Central memory CD8-positive, alpha-beta T cell (primary cell): ENCODE measurements around the gene PAX3.

Experiments
- ATAC-seq: fragments of 150-1000 bp; cut with Tn5 transposase; replicated peaks from 2 replicates; pipeline ENCODE4 v1.10.0; 2022; ENCODE audit warnings: mild to moderate bottlenecking, moderate FRiP score, moderate number of reproducible peaks; ENCODE audit not compliant: poor library complexity, severe bottlenecking; ENCODE audit errors: extremely low read depth
- DNase-seq, 2 donors: peaks; one replicate each; pipeline ENCODE4 v3.0.0; 2021; ENCODE audit warnings: low spot score in 2 of 2
- H3K27ac Mint-ChIP-seq: one replicate; pipeline ENCODE4 v1.8.0; 2022; ENCODE audit warnings: low read depth, mild to moderate bottlenecking, moderate library complexity, mixed read lengths
- H3K27me3 Mint-ChIP-seq: one replicate; pipeline ENCODE4 v1.8.0; 2022; ENCODE audit warnings: mixed read lengths
- H3K36me3 Mint-ChIP-seq: one replicate; pipeline ENCODE4 v1.8.0; 2022; ENCODE audit warnings: mild to moderate bottlenecking, moderate library complexity, mixed read lengths; ENCODE audit not compliant: insufficient read depth
- H3K4me1 Mint-ChIP-seq: one replicate; pipeline ENCODE4 v1.8.0; 2022; ENCODE audit warnings: mixed read lengths
- H3K4me3 Mint-ChIP-seq: one replicate; pipeline ENCODE4 v1.8.0; 2022; ENCODE audit warnings: mild to moderate bottlenecking, moderate library complexity, mixed read lengths
- H3K9me3 Mint-ChIP-seq: one replicate; pipeline ENCODE4 v1.8.0; 2022; ENCODE audit warnings: mixed read lengths

PAX3 gene

DNA sequence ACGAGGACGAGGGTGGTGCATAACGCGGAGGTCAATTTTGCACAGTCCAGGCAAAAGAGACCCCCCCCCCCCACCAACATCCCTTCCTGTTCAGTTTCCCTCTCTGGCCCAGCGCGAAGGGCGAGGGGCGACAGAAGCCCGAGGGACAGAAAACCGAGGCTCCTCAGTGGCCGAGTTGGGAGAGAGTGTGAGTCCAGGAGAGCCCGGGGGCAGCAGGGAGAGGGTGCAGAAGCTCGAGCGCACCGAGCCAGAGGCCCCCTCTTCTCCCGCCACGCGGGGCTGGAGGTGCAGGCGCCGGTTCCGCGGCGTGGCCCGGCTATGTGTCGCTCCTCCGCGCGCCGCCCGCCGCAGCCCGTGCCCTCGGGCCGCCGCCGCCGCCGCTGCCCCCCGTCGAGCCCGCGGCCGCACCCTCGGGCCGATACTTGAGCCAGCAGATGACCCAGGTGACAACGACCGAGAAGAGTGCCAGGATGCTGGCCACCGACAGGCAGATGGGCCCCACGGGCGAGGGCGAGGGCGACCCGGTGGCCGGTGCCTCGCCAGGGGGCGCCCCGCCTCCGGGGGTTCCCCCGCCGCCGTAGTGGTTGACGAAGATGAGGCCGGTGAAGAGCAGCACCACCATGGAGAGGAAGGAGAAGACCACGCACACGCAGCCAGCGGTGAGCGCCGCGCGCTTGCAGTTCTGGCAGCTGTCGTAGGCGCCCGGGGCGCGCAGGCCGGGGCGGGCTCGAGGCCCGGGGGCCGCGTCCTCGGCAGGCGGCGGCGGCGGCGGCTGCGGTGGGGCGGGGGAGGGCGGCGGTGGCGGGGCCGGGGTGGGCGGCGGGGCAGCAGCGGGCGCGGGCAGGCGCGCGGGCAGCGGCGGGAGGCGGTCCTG is 20.2 kb upstream of the PAX3 start:
- H3K27ac Mint-ChIP-seq: no peak overlapping the region
- peaks cover 68% of the 10 kb centered on the region for H3K27me3 Mint-ChIP-seq
- no peaks in the 10 kb centered on the region for H3K36me3 Mint-ChIP-seq
- peak overlapping the region; percentile 70 for H3K4me3 Mint-ChIP-seq
- no peaks in the 10 kb centered on the region for H3K9me3 Mint-ChIP-seq
- DNase-seq (no peak), ATAC-seq (peak; percentile 39)
- H3K4me1 Mint-ChIP-seq: peaks cover 6% of the 10 kb centered on the region

DNA sequence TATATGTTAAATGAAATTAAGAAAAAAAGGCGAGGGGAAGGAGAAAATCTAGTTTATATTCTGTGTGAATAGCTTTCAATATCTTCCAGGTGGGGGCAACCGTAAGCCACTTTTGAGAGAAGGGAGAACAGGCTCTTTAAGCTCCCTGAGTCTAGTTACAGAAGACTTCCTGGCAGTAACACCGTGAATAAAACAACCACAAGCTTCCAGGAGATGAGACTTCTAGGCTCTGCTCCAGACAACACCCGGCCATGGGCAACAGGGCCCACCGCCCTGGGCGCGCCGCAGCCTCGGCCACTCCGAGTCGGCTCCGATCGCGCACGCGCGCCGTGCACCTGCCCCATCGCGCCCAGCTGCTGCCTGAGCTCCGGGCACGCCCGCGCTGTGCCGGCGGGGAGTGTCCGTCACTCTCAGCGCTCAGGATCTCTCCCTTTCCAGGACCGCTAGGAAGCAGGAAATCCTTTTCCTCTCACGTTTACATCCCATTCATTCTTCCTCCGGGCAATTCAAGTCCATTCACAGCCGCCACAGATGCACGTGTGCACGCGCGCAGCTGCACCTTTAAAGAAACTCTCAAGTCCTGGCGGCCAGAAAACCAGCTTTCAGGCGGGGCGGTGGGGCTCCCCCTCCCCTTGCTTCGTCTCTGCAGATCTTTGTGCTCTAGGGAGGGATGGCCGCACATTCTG is 19.4 kb upstream of the PAX3 start:
- H3K36me3 Mint-ChIP-seq: no peaks in the 10 kb centered on the region
- no peaks in the 10 kb centered on the region for H3K9me3 Mint-ChIP-seq
- DNase-seq: no peak
- H3K27me3 Mint-ChIP-seq: peaks cover 76% of the 10 kb centered on the region
- H3K4me1 Mint-ChIP-seq: peaks cover 6% of the 10 kb centered on the region
- no peak overlapping the region for H3K27ac Mint-ChIP-seq
- ATAC-seq: peak; percentile 40
- peak overlapping the region; percentile 70 for H3K4me3 Mint-ChIP-seq

DNA sequence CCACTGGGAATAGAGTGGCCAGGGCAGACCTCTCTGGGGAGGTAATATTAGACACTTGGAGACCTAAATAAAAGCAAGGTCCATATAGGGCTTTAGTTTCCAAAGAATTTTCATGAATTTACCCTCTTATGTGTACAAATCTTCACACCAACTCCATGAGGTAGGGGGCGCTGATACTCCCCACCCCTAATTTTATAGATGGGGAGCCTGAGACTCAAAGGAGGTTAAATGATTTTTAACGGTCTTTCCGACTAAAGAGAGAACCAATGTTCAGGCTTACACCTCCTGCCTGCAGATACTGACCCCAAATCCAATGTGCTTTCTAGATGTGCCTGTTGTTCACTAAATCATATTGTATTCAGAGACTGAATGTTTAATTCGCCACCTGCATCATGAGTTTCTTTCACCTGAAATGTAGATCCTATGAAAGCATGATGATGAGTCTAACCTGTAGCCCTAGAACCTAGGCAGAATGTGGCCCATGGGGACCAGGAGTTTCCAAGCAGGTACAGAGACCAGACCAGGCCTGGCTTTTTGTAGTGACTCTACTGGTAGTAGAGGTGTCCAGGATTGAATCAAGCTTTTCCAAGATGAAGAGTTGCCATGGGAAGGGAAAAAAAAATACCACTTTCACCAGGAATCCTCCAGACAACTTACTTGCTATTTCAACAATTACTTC is 16.8 kb upstream of the PAX3 start:
- H3K27me3 Mint-ChIP-seq: peaks cover 79% of the 10 kb centered on the region
- DNase-seq (no peak), ATAC-seq (no peak)
- peaks cover 6% of the 10 kb centered on the region for H3K36me3 Mint-ChIP-seq
- H3K4me3 Mint-ChIP-seq: no peak overlapping the region
- H3K4me1 Mint-ChIP-seq: peaks cover 6% of the 10 kb centered on the region
- H3K27ac Mint-ChIP-seq: no peak overlapping the region
- no peaks in the 10 kb centered on the region for H3K9me3 Mint-ChIP-seq

DNA sequence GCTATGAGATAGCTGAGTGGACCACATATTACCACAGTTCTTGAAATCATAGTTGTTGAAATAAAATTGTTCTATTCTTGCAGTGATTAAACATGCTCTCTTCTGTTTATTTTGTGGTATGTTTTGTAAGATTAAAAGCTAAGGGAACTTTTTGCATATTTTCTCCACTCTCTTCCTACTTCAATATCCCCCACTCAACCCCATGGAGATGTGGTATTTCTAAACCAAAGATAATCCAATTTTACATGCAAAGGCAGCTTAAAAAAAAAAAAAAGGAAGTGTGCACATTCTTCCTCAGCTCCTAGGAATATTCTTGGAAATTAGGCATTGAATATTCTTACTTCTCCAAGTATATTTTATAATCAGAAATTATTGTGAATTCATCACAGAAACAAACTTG is 15.0 kb upstream of the PAX3 start:
- ATAC-seq: no peak
- Mint-ChIP-seq H3K36me3 (peaks cover 8% of the 10 kb centered on the region), H3K4me1 (peaks cover 6% of the 10 kb centered on the region), H3K27me3 (peaks cover 94% of the 10 kb centered on the region), H3K4me3 (no peak overlapping the region), H3K9me3 (no peaks in the 10 kb centered on the region), H3K27ac (no peak overlapping the region)
- no peak for DNase-seq

DNA sequence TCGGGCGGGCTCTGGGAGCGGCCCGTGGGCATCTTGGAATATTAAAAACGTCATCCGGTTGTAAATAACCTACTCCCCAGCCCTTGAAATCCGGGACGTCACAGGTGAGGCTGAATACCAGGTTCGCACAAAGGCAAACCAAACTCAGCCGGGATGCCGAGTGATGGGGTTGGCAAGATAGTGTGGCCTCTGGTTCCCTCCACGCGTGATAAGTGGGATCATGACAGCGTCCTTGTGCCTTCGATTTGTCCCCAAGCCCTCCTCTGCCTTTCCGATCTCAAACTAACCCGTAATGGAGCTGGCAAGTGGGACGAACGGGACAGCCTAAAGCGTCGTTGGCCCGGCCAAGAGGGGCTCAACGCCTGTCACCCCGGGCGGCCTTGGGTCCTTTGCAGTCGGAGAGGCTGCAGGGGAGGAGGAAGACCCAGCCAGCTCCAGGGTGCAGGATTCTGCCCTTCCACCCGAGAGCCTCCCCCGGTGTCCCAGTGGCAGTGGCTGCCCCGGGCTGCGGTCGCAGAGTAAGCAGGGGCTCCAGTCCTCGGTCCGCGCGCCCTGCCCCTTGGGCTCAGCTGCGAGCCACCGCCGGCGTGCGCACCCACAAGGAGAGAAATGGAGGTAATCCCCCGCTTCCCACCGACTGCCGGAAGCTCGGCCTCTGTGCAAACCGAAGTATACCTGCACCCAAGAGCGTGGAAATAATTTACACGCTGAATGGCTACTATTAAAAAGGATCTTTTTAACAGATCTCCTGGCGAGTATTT is 13.4 kb upstream of the PAX3 start:
- H3K4me1 Mint-ChIP-seq: peaks cover 6% of the 10 kb centered on the region
- H3K4me3 Mint-ChIP-seq: no peak overlapping the region
- peaks cover 100% of the 10 kb centered on the region for H3K27me3 Mint-ChIP-seq
- no peak overlapping the region for H3K27ac Mint-ChIP-seq
- no peaks in the 10 kb centered on the region for H3K9me3 Mint-ChIP-seq
- H3K36me3 Mint-ChIP-seq: peaks cover 8% of the 10 kb centered on the region
- ATAC-seq (no peak), DNase-seq (no peak)

DNA sequence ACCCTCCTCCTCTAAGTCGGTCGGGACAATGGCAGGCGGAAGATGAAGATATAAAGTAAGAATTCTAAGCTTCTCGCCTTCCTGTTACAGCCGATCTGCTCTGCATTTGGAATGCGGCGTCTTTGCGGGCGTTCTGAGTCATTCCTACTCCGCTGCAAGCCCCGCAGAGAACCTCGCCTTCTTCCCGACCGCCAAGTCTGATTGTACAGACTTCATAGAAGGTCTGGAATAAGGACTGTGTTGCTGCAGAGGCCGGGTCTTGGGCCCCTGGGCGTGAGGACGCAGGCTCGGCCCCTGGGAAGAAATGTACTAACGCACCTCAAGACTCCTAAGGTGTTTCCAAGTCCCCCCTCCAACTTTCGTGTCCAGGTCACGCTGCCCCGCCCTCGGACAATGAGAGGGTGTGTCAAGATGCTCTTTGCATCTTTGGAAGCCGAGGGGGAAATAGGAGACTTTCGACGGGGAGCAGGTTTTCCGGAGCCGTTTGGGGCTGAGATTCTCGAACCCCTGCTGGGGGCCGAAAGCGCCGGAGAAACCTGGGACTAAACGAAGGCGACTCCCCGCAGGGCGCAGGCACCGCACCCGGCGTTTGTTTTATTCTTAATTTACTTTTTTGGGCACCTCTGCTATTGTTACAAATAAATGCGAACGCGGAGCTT is 12.7 kb upstream of the PAX3 start:
- H3K4me1 Mint-ChIP-seq: peaks cover 10% of the 10 kb centered on the region
- no peak for DNase-seq
- no peak overlapping the region for H3K27ac Mint-ChIP-seq
- no peaks in the 10 kb centered on the region for H3K9me3 Mint-ChIP-seq
- H3K27me3 Mint-ChIP-seq: peaks cover 100% of the 10 kb centered on the region
- peaks cover 10% of the 10 kb centered on the region for H3K36me3 Mint-ChIP-seq
- no peak overlapping the region for H3K4me3 Mint-ChIP-seq
- no peak for ATAC-seq

DNA sequence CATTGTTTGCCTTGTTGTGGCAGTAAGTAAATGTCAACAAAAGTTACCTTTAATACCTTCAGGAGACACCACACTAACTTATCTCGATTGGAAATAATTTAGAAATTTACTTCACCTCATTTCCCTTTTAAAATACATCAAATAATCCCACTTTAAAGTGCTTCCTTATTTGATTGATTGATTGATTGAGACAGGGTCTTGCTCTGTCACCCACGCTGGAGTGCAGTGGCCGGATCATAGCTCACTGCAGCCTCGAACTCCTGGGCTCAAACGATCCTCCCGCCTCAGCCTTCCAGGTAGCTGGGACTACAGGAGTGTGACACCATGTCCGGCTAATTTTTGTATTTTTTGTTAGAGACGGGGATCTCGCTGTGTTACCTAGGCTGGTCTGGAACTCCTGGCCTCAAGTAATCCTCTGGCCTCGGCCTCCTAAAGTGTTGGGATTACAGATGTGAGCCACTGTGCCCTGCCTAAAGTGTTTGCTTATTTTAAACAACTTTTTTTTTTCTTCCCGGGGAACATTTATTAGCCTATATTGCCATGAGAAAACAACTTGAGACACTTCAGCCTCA is 12.0 kb upstream of the PAX3 start:
- Mint-ChIP-seq H3K27me3 (peaks cover 100% of the 10 kb centered on the region), H3K4me3 (no peak overlapping the region), H3K36me3 (peaks cover 10% of the 10 kb centered on the region), H3K4me1 (peaks cover 14% of the 10 kb centered on the region), H3K9me3 (no peaks in the 10 kb centered on the region), H3K27ac (no peak overlapping the region)
- DNase-seq: no peak
- no peak for ATAC-seq

DNA sequence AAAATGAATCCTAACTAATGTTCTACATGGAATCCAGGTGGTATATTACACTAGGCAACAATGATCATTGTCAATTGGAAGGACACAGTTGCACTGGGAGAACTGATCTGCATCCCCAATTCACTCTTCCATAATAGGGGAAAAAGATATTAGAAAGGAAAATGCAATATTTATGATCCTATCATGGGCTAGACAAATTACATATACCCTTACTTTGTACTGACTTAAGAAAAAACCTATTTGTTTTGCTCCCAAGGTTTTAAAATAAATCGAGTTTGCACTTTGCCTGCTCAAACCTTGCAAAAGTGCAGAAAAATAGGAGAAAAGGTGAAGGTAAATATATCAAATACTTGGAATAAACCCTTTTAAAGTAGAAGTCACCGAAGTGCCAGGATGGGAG is 11.0 kb upstream of the PAX3 start:
- Mint-ChIP-seq H3K4me3 (no peak overlapping the region), H3K36me3 (peaks cover 12% of the 10 kb centered on the region), H3K4me1 (peaks cover 24% of the 10 kb centered on the region), H3K27me3 (peaks cover 100% of the 10 kb centered on the region), H3K9me3 (no peaks in the 10 kb centered on the region), H3K27ac (no peak overlapping the region)
- DNase-seq (no peak), ATAC-seq (no peak)

DNA sequence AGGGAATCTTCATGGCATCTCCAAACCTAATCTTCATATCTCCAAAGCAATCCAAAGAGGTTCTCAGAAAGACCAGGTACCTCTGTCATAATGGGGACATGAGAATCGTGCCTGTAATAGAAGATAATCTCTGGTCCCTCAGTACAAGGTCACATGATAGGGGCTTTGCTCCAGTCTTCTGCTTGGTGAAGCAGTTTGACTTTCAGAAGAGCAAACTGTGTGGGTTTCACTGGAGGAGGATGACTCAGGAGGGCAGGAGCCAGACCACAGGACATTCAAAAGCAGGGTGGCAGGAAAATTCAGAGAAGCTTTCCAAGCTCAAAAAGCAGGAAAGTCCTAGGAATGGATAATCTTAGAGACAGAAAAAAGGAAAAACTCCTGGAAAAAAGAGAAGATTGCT is 10.6 kb upstream of the PAX3 start:
- no peak for DNase-seq
- H3K4me3 Mint-ChIP-seq: no peak overlapping the region

DNA sequence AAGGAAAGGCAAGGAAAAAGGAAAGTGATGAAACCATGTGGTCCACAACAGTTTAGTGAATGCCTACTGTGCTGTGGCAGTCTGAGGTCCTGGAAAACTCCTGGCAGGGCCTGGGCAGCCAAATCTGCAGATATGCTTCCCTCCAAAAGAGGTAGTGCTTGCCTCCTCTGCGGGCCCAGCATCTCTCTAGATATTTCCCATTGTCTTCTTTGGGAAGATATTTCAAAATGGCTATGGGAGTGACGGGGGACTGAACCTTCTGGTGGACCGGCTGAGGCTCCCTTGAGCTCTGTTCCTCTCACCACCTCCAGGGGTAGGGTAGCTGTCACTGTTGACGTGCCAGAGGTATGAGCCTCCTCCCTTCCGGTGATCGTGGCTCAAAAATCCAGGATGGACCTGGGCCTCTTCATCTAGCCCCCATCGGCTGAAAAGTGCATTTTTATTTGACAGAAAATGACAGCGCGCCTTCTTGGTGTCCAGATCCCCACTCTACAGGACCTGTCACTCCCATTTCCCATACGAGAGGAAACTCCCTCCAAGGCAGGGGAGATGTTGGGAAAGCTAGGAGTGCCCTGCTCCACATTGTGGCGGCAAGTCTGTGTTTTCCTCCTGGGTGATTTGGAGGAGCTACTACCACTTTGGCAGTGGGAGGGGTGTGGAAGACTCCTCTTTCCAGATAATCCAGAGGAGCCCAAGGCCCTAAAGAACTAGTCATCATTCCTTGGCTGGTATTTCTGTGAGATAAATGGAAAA is 9.4 kb upstream of the PAX3 start:
- peaks cover 25% of the 10 kb centered on the region for H3K4me1 Mint-ChIP-seq
- H3K9me3 Mint-ChIP-seq: no peaks in the 10 kb centered on the region
- peaks cover 100% of the 10 kb centered on the region for H3K27me3 Mint-ChIP-seq
- H3K4me3 Mint-ChIP-seq: no peak overlapping the region
- ATAC-seq (no peak), DNase-seq (no peak)
- no peak overlapping the region for H3K27ac Mint-ChIP-seq
- H3K36me3 Mint-ChIP-seq: peaks cover 12% of the 10 kb centered on the region

More for the DNA sequence above, 10.6 kb upstream of the PAX3 start:
- no peak for ATAC-seq
- peaks cover 25% of the 10 kb centered on the region for H3K4me1 Mint-ChIP-seq
- H3K9me3 Mint-ChIP-seq: no peaks in the 10 kb centered on the region
- H3K27me3 Mint-ChIP-seq: peaks cover 100% of the 10 kb centered on the region
- no peak overlapping the region for H3K27ac Mint-ChIP-seq
- peaks cover 12% of the 10 kb centered on the region for H3K36me3 Mint-ChIP-seq

DNA sequence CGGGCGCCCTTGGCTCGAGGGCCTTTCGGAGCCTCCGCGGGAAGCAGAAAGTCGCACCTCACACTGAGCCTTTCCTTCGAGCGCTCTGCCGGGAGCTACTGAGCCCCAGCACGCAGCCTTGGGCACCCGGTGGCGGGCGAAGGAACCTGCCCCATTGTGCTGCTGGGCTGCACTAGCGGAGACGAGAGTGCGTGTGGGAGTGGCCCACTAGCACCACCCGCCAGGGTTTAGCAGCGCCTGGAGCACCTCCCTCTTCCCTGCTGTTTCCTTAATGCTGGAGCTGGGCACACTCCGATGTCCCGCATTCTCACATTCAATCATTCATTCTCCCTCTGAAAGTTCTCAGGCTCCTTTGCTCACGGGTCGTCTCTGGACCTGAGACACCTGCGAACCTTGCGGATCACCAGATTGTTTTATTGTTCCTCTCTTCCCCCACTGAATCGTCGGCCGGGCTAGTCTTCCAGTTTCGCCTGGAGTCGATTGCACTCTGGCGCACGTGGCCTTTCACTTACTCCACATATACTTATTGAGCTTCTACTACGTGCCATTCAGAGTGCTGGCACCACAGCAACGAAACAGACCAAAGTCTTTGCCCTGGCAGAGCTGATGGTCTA is 8.5 kb upstream of the PAX3 start:
- Mint-ChIP-seq H3K9me3 (no peaks in the 10 kb centered on the region), H3K4me3 (peak overlapping the region; percentile 23), H3K27me3 (peaks cover 100% of the 10 kb centered on the region), H3K4me1 (peaks cover 33% of the 10 kb centered on the region), H3K27ac (no peak overlapping the region), H3K36me3 (peaks cover 13% of the 10 kb centered on the region)
- DNase-seq: no peak
- no peak for ATAC-seq
